Raji (cell line): ENCODE data around the gene IGSF11.

Experiments
- POLR2A ChIP-seq: IDR thresholded peaks from 2 replicates; pipeline ENCODE4 v1.6.1; 2011; ENCODE audit warnings: low read depth, low read length, control low read depth; ENCODE audit not compliant: insufficient read depth

IGSF11 gene

GRCh38 chr3:119013951-119014350, 20.7 kb downstream of the IGSF11 start:
- TF ChIP-seq POLR2A = no peak

GRCh38 chr3:119011528-119011927, 23.1 kb downstream of the IGSF11 start:
- TF ChIP-seq POLR2A = no peak

- TF ChIP-seq POLR2A = no peak
These were observed 37.5 kb downstream of the IGSF11 start for GRCh38 chr3:118997190-118997589.

GRCh38 chr3:118991775-118992174, 42.9 kb downstream of the IGSF11 start:
- no peak for TF ChIP-seq POLR2A

- TF ChIP-seq POLR2A = no peak
These were observed 43.7 kb downstream of the IGSF11 start for GRCh38 chr3:118990823-118991560.

- no peak for TF ChIP-seq POLR2A
These were observed 46.2 kb downstream of the IGSF11 start for GRCh38 chr3:118988198-118989130.

- TF ChIP-seq POLR2A = no peak
These were observed 47.2 kb downstream of the IGSF11 start for GRCh38 chr3:118987477-118987876.

- no peak for TF ChIP-seq POLR2A
These were observed 47.9 kb downstream of the IGSF11 start for GRCh38 chr3:118986734-118987133.

- TF ChIP-seq POLR2A = no peak
These were observed 49.9 kb downstream of the IGSF11 start for GRCh38 chr3:118984699-118985098.

GRCh38 chr3:118981494-118982134, 53.0 kb downstream of the IGSF11 start:
- TF ChIP-seq POLR2A = no peak

- TF ChIP-seq POLR2A = no peak
These were observed 53.8 kb downstream of the IGSF11 start for GRCh38 chr3:118980832-118981231.

GRCh38 chr3:118978393-118978758, 56.3 kb downstream of the IGSF11 start:
- TF ChIP-seq POLR2A = no peak

GRCh38 chr3:118977671-118978392, 56.8 kb downstream of the IGSF11 start:
- no peak for TF ChIP-seq POLR2A

- TF ChIP-seq POLR2A = no peak
These were observed 57.5 kb downstream of the IGSF11 start for GRCh38 chr3:118977118-118977517.
